ENCODE data around the gene MCM3AP.

GRCh38 chr21:46256501-46256994, 28.9 kb downstream of the MCM3AP start:
- no peak for TF ChIP-seq CTCF (IDR thresholded peaks at IDR 0.05)
- no peak for TF ChIP-seq EZH2phosphoT487 (IDR thresholded peaks at IDR 0.05)
- no peak for TF ChIP-seq EZH2 (IDR thresholded peaks at IDR 0.05)
